Type B pancreatic cell (in vitro differentiated cells): ENCODE results near the gene REG1B. TPM values are rescaled to one million over a fixed set of nuclear protein-coding genes. Genes with fewer than 3 reads are reported as not detected.
"Not testable (repeated sequence)": the region's sequence is repeated elsewhere in the genome, so short reads cannot be mapped to it uniquely, and the experiment has no call there.

Source experiments
- DNase-seq: peaks from one replicate; pipeline ENCODE4 v3.0.0; 2021; ENCODE audit warnings: mixed read lengths; ENCODE audit not compliant: unreplicated experiment; ENCODE audit errors: extremely low spot score
- H3K27ac Mint-ChIP-seq: 2 replicates; pipeline ENCODE4 v1.8.0; 2021; ENCODE audit warnings: mild to moderate bottlenecking, mixed read lengths
- H3K27me3 Mint-ChIP-seq: 2 replicates; pipeline ENCODE4 v1.8.0; 2021; ENCODE audit warnings: mixed read lengths
- H3K36me3 Mint-ChIP-seq: 2 replicates; pipeline ENCODE4 v1.8.0; 2021; ENCODE audit warnings: mixed read lengths
- H3K4me1 Mint-ChIP-seq: one replicate; pipeline ENCODE4 v1.8.0; 2021; ENCODE audit warnings: mixed read lengths; ENCODE audit not compliant: unreplicated experiment
- H3K4me3 Mint-ChIP-seq: 2 replicates; pipeline ENCODE4 v1.8.0; 2021; ENCODE audit warnings: mild to moderate bottlenecking, mixed read lengths
- H3K9me3 Mint-ChIP-seq: 2 replicates; pipeline ENCODE4 v1.8.0; 2021; ENCODE audit warnings: mixed read lengths
- total RNA-seq: library from RNA; stranded (reverse); gene quantifications from 2 replicates; pipeline ENCODE4 v1.2.1, GENCODE V29; 2021; ENCODE audit warnings: low replicate concordance
- TF ChIP-seq, protein P1 (sequence below): fragments of 200-600 bp; sonication (generic); conservative IDR thresholded peaks from 2 replicates; pipeline ENCODE4 v1.5.0; 2021; ENCODE audit warnings: antibody characterized with exemption, mild to moderate bottlenecking

Gene REG1B
- total RNA-seq, 1 donor from 2014 or later = not detected

DNA sequence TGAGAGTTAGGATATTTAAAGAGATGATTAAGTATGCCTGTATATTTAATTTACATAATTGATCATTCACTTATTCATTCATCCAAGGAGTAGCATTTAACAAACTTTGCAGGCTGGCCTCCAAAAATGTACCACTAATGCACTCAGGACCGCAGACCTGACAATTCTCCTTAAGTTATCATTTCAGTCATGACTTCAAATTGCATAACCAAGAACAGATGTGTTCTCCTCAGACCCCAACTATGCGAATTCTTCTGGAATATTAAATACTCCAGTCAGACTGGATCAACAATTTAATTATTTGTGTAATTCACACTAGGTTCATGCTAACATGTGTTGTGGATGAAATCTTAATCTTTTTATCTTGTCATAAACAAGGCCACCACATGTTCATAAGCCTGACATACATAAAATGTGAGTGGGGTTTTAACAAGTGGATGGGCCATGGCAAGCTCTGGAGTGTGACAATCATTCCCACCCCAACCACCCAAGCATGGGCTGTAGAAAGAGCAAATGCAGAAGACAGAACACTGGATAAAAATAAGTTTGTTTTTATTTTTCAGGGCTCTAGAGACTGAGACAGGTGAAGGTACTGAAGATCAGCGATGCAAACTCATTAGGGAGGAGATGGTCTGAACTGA, 3.2 kb downstream of the REG1B start:
- no peaks in the 10 kb centered on the region for H3K4me1 Mint-ChIP-seq
- no peaks in the 10 kb centered on the region for H3K36me3 Mint-ChIP-seq
- no peak overlapping the region for H3K4me3 Mint-ChIP-seq
- TF ChIP-seq, protein P1, sequence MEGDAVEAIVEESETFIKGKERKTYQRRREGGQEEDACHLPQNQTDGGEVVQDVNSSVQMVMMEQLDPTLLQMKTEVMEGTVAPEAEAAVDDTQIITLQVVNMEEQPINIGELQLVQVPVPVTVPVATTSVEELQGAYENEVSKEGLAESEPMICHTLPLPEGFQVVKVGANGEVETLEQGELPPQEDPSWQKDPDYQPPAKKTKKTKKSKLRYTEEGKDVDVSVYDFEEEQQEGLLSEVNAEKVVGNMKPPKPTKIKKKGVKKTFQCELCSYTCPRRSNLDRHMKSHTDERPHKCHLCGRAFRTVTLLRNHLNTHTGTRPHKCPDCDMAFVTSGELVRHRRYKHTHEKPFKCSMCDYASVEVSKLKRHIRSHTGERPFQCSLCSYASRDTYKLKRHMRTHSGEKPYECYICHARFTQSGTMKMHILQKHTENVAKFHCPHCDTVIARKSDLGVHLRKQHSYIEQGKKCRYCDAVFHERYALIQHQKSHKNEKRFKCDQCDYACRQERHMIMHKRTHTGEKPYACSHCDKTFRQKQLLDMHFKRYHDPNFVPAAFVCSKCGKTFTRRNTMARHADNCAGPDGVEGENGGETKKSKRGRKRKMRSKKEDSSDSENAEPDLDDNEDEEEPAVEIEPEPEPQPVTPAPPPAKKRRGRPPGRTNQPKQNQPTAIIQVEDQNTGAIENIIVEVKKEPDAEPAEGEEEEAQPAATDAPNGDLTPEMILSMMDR = no peak
- no peak for DNase-seq
- H3K27ac Mint-ChIP-seq = no peak overlapping the region
- H3K27me3 Mint-ChIP-seq = peaks cover 10% of the 10 kb centered on the region
- no peaks in the 10 kb centered on the region for H3K9me3 Mint-ChIP-seq

DNA sequence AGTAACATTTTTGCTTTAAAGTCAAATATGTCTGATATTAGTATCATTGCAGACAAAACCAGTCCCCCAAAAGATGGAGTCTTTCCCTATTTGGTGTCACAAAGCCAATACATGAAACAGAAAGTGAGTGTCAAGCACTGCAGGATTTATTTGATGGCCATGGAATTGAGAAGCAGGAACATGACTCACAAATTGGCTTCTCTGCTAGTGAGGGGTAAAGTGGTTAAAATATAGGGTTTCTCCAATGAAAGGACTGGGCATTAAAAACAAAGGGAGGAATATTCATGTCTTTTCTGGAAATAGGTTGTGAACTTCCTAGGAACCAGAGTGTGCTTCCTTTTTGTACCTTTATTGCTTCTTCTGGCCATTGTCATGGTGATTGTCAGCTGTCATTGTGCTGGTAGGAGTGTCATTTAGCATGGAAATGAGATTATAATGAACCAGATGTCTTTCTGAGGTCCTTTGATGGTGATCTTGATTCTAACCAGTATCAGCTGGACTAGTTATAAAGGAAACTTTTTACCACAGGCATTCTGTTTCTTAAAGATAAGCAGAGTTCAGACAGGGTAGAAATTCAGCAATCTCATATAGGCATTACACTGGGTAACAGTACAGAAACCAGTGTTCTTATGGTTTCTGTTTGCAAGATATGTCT, 4.1 kb downstream of the REG1B start:
- Mint-ChIP-seq H3K4me3 (no peak overlapping the region), H3K27ac (no peak overlapping the region), H3K9me3 (no peaks in the 10 kb centered on the region), H3K4me1 (no peaks in the 10 kb centered on the region), H3K27me3 (peaks cover 10% of the 10 kb centered on the region), H3K36me3 (no peaks in the 10 kb centered on the region)
- DNase-seq = no peak
- TF ChIP-seq, protein P1 = no peak

DNA sequence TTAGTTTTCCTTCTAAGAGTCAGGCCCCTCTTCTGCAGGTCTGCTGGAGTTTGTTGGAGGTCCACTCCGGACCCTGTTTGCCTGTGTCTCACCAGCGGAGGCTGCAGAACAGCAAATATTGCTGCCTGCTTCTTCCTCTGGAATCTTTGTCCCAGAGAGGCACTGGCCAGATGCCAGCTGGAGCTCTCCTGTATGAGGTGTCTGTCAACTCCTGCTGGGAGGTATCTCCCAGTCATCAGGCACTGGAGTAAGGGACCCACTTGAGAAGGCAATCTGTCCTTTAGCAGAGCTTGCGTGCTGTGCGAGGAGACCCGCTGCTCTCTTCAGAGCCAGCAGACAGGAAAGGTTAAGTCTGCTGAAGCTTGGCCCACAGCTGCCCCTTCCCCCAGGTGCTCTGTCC, 4.8 kb downstream of the REG1B start:
- TF ChIP-seq, protein P1 = no peak
- H3K4me1 Mint-ChIP-seq = no peaks in the 10 kb centered on the region

DNA sequence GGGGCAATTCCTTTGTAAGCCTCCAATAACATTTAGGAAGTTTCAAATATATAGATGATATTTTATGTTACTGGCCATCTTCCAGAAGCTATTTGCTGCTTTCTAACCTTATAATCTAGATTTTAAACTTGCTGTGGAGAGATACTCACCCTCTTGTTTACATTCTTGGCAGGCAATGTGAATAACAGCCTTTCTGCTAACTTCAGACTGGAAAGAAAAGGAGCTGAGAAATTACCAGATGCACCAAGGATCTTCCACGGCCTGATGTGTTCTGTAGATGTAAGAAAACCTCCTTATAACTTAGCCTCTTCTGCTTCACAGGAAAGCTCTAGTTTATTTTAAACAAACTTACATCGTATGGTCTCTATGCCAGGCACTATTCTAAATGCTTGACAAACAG, 16.7 kb downstream of the REG1B start:
- Mint-ChIP-seq H3K27ac (no peak overlapping the region), H3K4me3 (no peak overlapping the region), H3K27me3 (peaks cover 3% of the 10 kb centered on the region), H3K4me1 (no peaks in the 10 kb centered on the region), H3K9me3 (peaks cover 4% of the 10 kb centered on the region), H3K36me3 (no peaks in the 10 kb centered on the region)
- no peak for DNase-seq
- TF ChIP-seq, protein P1 = no peak

More for the DNA sequence above, 4.8 kb downstream of the REG1B start:
- DNase-seq = no peak
- no peaks in the 10 kb centered on the region for H3K9me3 Mint-ChIP-seq
- H3K27ac Mint-ChIP-seq = no peak overlapping the region
- H3K36me3 Mint-ChIP-seq = no peaks in the 10 kb centered on the region
- H3K27me3 Mint-ChIP-seq = peaks cover 10% of the 10 kb centered on the region
- H3K4me3 Mint-ChIP-seq = no peak overlapping the region

DNA sequence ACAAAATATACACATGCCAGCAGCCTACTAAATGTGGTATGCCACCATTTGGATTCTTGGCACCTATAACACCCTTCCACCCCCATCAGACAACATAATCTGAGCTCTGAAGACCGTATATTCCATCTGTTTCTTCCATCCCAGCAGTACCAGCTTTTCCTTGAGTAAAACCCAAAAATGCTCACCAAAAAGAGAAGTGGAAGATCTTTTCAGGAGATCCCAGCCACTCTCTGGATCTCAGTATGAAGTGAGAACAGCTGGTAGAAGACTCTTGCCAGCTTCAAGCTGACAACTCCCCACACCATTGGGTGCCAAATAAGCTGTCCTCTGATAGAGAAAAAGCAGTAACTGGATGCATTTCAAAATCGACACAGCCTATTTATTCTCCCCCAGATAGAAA, 22.6 kb downstream of the REG1B start:
- Mint-ChIP-seq H3K27me3 (peaks cover 3% of the 10 kb centered on the region), H3K4me3 (no peak overlapping the region), H3K27ac (no peak overlapping the region), H3K9me3 (peaks cover 4% of the 10 kb centered on the region), H3K4me1 (no peaks in the 10 kb centered on the region), H3K36me3 (no peaks in the 10 kb centered on the region)
- TF ChIP-seq, protein P1 = no peak
- DNase-seq = no peak

DNA sequence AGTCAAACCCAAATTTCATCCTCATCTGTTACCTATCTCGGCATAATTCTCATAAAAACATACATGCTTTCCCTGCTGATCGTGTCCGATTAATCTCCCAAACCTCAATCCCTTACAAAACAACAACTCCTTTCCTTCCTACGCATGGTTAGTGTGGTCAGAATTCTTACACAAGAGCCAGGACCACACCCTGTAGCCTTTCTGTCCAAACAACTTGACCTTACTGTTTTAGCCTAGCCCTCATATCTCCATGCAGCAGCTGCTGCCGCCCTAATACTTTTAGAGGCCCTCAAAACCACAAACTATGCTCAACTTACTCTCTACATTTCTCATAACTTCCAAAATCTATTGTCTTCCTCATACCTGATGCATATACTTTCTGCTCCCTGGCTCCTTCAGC, 33.0 kb downstream of the REG1B start:
- not testable (repeated sequence) for H3K4me3 Mint-ChIP-seq, H3K27ac Mint-ChIP-seq, H3K27me3 Mint-ChIP-seq, H3K4me1 Mint-ChIP-seq, DNase-seq, H3K9me3 Mint-ChIP-seq, H3K36me3 Mint-ChIP-seq

DNA sequence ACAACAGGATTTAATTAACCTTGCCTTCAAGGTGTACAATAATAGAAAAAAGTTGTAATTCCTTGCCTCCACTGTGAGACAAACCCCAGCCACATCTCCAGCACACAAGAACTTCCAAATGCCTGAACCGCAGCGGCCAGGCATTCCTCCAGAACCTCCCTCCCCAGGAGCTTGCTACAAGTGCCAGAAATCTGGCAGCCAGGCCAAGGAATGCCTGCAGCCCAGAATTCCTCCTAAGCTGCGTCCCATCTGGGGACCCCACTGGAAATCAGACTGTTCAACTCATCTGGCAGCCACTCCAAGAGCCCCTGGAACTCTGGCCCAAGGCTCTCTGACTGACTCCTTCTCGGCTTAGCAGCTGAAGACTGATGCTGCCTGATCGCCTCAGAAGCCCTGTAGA, 34.3 kb downstream of the REG1B start:
- not testable (repeated sequence) for H3K9me3 Mint-ChIP-seq, H3K36me3 Mint-ChIP-seq, H3K27me3 Mint-ChIP-seq, H3K27ac Mint-ChIP-seq, DNase-seq, H3K4me3 Mint-ChIP-seq, H3K4me1 Mint-ChIP-seq
